Loucy (cell line): Measurements from ENCODE around the gene RNASE7.

Source experiments
- H2AFZ ChIP-seq: fragments of 200-600 bp; sonication (generic); 2 replicates; pipeline ENCODE4 v1.6.0; 2016; ENCODE audit warnings: antibody characterized with exemption, mild to moderate bottlenecking, low read length, moderate library complexity
- H3F3A ChIP-seq: fragments of 200-600 bp; 2 replicates; pipeline ENCODE4 v1.6.0; 2016; ENCODE audit warnings: antibody characterized with exemption, low read depth, mild to moderate bottlenecking
- H3K27me3 ChIP-seq: fragments of 200-600 bp; sonication (generic); 2 replicates; pipeline ENCODE4 v1.6.1; 2014; ENCODE audit warnings: low read length, mild to moderate bottlenecking; ENCODE audit not compliant: insufficient read depth, poor library complexity, severe bottlenecking
- H3K36me3 ChIP-seq: fragments of 200-600 bp; sonication (generic); 2 replicates; pipeline ENCODE4 v1.6.1; 2016; ENCODE audit warnings: low read length; ENCODE audit not compliant: insufficient read depth
- H3K4me1 ChIP-seq: fragments of 200-600 bp; sonication (generic); 2 replicates; pipeline ENCODE4 v1.5.1; 2014; ENCODE audit warnings: low read length, mild to moderate bottlenecking; ENCODE audit not compliant: insufficient read depth, poor library complexity, severe bottlenecking
- H3K4me2 ChIP-seq: fragments of 200-600 bp; sonication (generic); 2 replicates; pipeline ENCODE4 v1.6.0; 2014; ENCODE audit warnings: antibody characterized with exemption, low read length, low read depth, mild to moderate bottlenecking; ENCODE audit not compliant: poor library complexity, severe bottlenecking
- H3K4me3 ChIP-seq: fragments of 200-600 bp; sonication (generic); 2 replicates; pipeline ENCODE4 v1.5.1; 2014; ENCODE audit warnings: low read length, mild to moderate bottlenecking, mixed read lengths; ENCODE audit not compliant: poor library complexity, severe bottlenecking
- H3K79me2 ChIP-seq: fragments of 200-600 bp; sonication (generic); 2 replicates; pipeline ENCODE4 v1.6.1; 2014; ENCODE audit warnings: low read length; ENCODE audit not compliant: insufficient read depth
- H3K9ac ChIP-seq: fragments of 200-600 bp; sonication (generic); 2 replicates; pipeline ENCODE4 v1.6.0; 2014; ENCODE audit warnings: mild to moderate bottlenecking, low read depth, low read length, moderate library complexity; ENCODE audit not compliant: poor library complexity, severe bottlenecking
- H3K9me2 ChIP-seq: fragments of 200-600 bp; sonication (generic); replicated peaks from 2 replicates; pipeline ENCODE4 v1.6.1; 2016; ENCODE audit warnings: low read depth, low read length, mixed read lengths
- H3K9me3 ChIP-seq: fragments of 200-600 bp; sonication (generic); 2 replicates; pipeline ENCODE4 v1.6.1; 2014; ENCODE audit warnings: mild to moderate bottlenecking, antibody characterized with exemption, low read length, low read depth; ENCODE audit not compliant: insufficient read depth
- H4K20me1 ChIP-seq: fragments of 200-600 bp; sonication (generic); 2 replicates; pipeline ENCODE4 v1.6.0; 2014; ENCODE audit warnings: antibody characterized with exemption, low read length, mild to moderate bottlenecking; ENCODE audit not compliant: insufficient read depth, poor library complexity, severe bottlenecking
- EZH2phosphoT487 ChIP-seq: fragments of 200-600 bp; IDR thresholded peaks from 2 replicates; pipeline ENCODE4 v1.6.1; 2018; ENCODE audit warnings: antibody characterized with exemption, mild to moderate bottlenecking, moderate library complexity, borderline replicate concordance
- TF ChIP-seq, protein P1 (sequence below): fragments of 200-600 bp; sonication (generic); conservative IDR thresholded peaks from 2 replicates; pipeline ENCODE4 v1.5.1; 2014; ENCODE audit warnings: mild to moderate bottlenecking, antibody characterized with exemption, low read length

Gene RNASE7

DNA sequence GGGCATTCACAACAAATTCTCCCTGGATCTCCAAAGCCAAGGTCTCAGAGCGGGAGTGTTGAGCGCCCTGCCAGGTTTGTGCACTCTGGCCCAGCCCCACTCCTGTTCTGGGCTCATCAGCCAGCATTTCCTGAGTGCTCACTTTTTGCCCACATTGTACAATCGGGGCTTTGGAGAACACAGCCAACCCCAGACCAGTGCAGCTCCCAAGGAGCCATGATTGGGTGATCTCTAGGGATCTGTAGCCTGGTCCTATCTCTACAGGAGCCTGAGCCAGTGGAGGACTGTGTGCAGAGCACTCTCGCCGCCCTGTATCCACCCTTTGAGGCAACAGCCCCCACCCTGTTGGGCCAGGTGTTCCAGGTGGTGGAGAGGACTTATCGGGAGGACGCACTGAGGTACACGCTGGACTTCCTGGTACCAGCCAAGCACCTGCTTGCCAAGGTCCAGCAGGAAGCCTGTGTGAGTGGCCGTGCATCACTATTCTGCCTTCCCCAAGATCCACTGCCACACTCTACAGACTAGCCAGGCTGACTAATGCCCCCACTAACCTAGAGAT lies 30.7 kb downstream of the RNASE7 start:
- TF ChIP-seq, protein P1, sequence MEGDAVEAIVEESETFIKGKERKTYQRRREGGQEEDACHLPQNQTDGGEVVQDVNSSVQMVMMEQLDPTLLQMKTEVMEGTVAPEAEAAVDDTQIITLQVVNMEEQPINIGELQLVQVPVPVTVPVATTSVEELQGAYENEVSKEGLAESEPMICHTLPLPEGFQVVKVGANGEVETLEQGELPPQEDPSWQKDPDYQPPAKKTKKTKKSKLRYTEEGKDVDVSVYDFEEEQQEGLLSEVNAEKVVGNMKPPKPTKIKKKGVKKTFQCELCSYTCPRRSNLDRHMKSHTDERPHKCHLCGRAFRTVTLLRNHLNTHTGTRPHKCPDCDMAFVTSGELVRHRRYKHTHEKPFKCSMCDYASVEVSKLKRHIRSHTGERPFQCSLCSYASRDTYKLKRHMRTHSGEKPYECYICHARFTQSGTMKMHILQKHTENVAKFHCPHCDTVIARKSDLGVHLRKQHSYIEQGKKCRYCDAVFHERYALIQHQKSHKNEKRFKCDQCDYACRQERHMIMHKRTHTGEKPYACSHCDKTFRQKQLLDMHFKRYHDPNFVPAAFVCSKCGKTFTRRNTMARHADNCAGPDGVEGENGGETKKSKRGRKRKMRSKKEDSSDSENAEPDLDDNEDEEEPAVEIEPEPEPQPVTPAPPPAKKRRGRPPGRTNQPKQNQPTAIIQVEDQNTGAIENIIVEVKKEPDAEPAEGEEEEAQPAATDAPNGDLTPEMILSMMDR: no peak
- no peaks in the 10 kb centered on the region for H3K36me3 ChIP-seq
- no peaks in the 10 kb centered on the region for H3F3A ChIP-seq
- no peak overlapping the region for H3K4me3 ChIP-seq
- no peaks in the 10 kb centered on the region for H3K27me3 ChIP-seq
- peak overlapping the region; percentile 96 for H3K4me2 ChIP-seq
- H3K4me1 ChIP-seq: peaks cover 32% of the 10 kb centered on the region
- H3K9me2 ChIP-seq: no peaks in the 10 kb centered on the region
- no peaks in the 10 kb centered on the region for H3K79me2 ChIP-seq
- H3K9me3 ChIP-seq: no peaks in the 10 kb centered on the region
- no peaks in the 10 kb centered on the region for H4K20me1 ChIP-seq
- no peak overlapping the region for H2AFZ ChIP-seq
- H3K9ac ChIP-seq: peak overlapping the region; percentile 83

DNA sequence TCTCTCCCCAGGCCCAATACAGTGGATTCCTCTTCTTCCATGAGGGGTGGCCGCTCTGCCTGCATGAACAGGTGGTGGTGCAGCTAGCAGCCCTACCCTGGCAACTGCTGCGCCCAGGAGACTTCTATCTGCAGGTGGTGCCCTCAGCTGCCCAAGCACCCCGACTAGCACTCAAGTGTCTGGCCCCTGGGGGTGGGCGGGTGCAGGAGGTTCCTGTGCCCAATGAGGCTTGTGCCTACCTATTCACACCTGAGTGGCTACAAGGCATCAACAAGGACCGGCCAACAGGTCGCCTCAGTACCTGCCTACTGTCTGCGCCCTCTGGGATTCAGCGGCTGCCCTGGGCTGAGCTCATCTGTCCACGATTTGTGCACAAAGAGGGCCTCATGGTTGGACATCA lies 31.8 kb downstream of the RNASE7 start:
- H3K9ac ChIP-seq: no peak overlapping the region
- no peak overlapping the region for H2AFZ ChIP-seq
- H3K4me3 ChIP-seq: no peak overlapping the region
- H3K4me2 ChIP-seq: no peak overlapping the region
- no peaks in the 10 kb centered on the region for H3K79me2 ChIP-seq
- no peaks in the 10 kb centered on the region for H3K9me3 ChIP-seq
- no peak for TF ChIP-seq EZH2phosphoT487
- TF ChIP-seq, protein P1: no peak
- H3K36me3 ChIP-seq: no peaks in the 10 kb centered on the region
- H3K9me2 ChIP-seq: no peaks in the 10 kb centered on the region
- H4K20me1 ChIP-seq: no peaks in the 10 kb centered on the region
- no peaks in the 10 kb centered on the region for H3K27me3 ChIP-seq
- H3F3A ChIP-seq: no peaks in the 10 kb centered on the region
- H3K4me1 ChIP-seq: peaks cover 32% of the 10 kb centered on the region

DNA sequence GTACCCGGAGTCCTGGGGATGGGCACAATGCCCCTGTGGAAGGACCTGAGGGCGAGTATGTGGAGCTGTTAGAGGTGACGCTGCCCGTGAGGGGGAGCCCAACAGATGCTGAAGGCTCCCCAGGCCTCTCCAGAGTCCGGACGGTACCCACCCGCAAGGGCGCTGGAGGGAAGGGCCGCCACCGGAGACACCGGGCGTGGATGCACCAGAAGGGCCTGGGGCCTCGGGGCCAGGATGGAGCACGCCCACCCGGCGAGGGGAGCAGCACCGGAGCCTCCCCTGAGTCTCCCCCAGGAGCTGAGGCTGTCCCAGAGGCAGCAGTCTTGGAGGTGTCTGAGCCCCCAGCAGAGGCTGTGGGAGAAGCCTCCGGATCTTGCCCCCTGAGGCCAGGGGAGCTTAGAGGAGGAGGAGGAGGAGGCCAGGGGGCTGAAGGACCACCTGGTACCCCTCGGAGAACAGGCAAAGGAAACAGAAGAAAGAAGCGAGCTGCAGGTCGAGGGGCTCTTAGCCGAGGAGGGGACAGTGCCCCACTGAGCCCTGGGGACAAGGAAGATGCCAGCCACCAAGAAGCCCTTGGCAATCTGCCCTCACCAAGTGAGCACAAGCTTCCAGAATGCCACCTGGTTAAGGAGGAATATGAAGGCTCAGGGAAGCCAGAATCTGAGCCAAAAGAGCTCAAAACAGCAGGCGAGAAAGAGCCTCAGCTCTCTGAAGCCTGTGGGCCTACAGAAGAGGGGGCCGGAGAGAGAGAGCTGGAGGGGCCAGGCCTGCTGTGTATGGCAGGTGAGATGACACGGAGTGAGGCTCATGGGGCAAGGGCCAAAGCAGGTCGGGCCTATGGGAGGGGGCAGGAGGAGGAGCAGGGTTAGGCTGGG lies 32.5 kb downstream of the RNASE7 start:
- no peaks in the 10 kb centered on the region for H3K36me3 ChIP-seq
- H3K9ac ChIP-seq: no peak overlapping the region
- no peak overlapping the region for H3K4me2 ChIP-seq
- no peaks in the 10 kb centered on the region for H3K9me2 ChIP-seq
- H3K4me1 ChIP-seq: peaks cover 25% of the 10 kb centered on the region
- no peak overlapping the region for H3K4me3 ChIP-seq
- H3F3A ChIP-seq: no peaks in the 10 kb centered on the region
- no peaks in the 10 kb centered on the region for H3K27me3 ChIP-seq
- no peak for TF ChIP-seq EZH2phosphoT487
- TF ChIP-seq, protein P1: no peak
- H3K79me2 ChIP-seq: no peaks in the 10 kb centered on the region
- H3K9me3 ChIP-seq: no peaks in the 10 kb centered on the region
- H4K20me1 ChIP-seq: no peaks in the 10 kb centered on the region
- no peak overlapping the region for H2AFZ ChIP-seq
